BE2C (cell line): ENCODE data around the gene STRBP.

Experiments used
- DNase-seq: peaks from one replicate; pipeline ENCODE4 v3.0.0-alpha.2; 2020
- H3K27me3 ChIP-seq: fragments of 250-450 bp; sonication (Bioruptor Pico); 2 replicates; pipeline ENCODE4 v1.5.1; 2020; ENCODE audit warnings: mild to moderate bottlenecking
- H3K36me3 ChIP-seq: fragments of 250-450 bp; sonication (Bioruptor Pico); 2 replicates; pipeline ENCODE4 v1.5.1; 2020; ENCODE audit warnings: mild to moderate bottlenecking
- H3K4me1 ChIP-seq: fragments of 250-450 bp; sonication (Bioruptor Pico); 2 replicates; pipeline ENCODE4 v1.5.1; 2020
- H3K4me3 ChIP-seq: 2 replicates; pipeline ENCODE4 v1.5.1; 2011; ENCODE audit warnings: low read depth, low read length
- H3K9me3 ChIP-seq: fragments of 250-450 bp; sonication (Bioruptor Pico); 2 replicates; pipeline ENCODE4 v1.5.1; 2020
- CTCF ChIP-seq: IDR thresholded peaks from 2 replicates; pipeline ENCODE4 v1.5.1; 2012; ENCODE audit warnings: mild to moderate bottlenecking, low read depth, low read length

STRBP gene

DNA sequence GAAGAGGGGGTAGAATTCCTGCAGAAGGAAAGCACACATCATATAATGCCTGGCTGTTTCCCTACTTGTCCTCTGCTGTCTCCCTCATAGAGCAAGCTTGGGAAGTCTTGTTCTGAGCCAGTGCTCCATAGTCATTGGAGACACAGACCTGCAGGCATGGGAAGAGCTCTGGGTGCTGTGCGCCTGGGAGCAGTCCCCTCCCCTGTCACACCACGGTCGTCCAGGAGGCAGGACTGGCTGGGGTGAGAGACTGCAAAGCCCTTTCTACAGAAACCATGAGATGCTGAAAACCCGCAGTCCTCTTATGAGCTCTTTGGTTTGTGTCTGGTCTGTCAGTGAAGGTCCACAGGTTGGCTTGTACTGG is 170.3 kb downstream of the STRBP start:
- H3K36me3 ChIP-seq, result peaks cover 65% of the 10 kb centered on the region
- no peaks in the 10 kb centered on the region for H3K9me3 ChIP-seq
- no peak for TF ChIP-seq CTCF
- no peaks in the 10 kb centered on the region for H3K4me1 ChIP-seq
- H3K4me3 ChIP-seq, result no peak overlapping the region
- DNase-seq, result no peak
- H3K27me3 ChIP-seq, result no peaks in the 10 kb centered on the region

DNA sequence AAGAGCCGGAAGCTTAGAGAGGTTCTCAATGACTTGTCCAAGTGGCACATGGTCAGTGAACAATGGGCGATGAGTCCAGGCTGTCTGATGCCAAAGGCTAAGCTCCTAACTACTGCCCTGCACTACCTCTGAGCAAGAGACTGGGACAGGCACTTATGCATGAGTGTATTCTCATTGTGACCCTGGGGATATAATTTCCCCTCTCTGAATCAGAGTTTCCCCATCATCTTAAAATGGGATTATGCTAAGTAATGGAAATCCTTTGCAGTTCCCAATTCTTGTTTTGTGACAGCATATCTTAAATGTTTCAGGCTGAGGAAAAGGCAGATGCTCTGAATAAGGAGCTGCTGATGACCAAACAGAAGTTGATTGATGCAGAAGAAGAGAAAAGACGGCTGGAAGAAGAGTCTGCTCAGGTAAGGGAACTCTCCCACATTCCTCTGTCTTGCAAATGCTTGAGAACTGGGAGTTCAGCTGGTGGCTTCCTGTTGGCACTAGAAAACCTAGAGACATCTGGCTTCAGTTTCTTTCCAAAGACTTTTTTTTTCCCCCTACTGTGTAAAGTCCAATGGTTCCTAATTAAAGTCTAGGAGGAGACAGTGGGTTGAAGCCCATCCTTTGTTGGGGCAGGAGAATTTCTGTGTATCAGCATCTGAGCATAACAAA is 170.8 kb downstream of the STRBP start:
- Histone ChIP-seq H3K27me3 (no peaks in the 10 kb centered on the region), H3K4me3 (no peak overlapping the region)
- no peak for DNase-seq

DNA sequence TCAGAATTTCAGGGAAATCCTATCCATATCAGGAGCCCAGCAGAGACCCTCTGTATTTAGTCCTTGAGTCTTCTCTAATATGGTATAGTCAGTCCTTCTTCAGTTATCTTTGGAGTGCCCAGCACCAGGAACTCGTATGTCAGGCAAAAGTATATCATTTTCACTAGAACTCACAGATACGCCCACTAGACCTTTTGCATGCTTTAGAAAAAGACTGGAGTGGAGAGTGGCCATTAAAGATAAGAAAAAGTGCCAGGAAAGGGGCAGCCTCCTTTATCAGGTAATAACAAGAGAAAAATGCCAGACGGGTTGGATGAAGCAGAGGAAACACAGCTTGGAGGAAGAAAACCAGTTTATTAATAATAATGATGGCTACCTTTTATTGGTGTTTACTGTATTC is 171.4 kb downstream of the STRBP start:
- H3K36me3 ChIP-seq, result peaks cover 66% of the 10 kb centered on the region
- H3K4me1 ChIP-seq, result no peaks in the 10 kb centered on the region
- TF ChIP-seq CTCF, result no peak

More for the DNA sequence above, 170.8 kb downstream of the STRBP start:
- no peaks in the 10 kb centered on the region for H3K9me3 ChIP-seq
- H3K36me3 ChIP-seq, result peaks cover 66% of the 10 kb centered on the region
- H3K4me1 ChIP-seq, result no peaks in the 10 kb centered on the region
- no peak for TF ChIP-seq CTCF

DNA sequence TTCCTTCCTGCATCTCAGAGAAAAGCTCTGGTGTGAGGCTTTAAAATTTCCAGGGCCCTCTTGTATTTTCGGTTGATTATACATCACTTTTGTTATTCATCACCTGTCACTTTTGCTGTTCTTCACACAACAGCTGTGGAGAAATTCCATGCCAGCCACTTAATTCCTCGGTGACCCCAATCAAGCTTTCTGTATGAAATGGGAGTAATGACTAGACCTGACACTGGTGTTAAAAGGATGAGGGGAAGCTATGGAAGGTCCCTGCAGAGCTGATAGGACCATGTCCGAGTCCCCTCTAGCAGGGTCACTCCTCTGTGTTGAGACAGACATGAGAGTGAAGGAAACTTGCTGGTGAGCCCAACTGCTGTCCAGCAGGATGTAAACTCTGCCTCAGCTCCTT is 175.2 kb downstream of the STRBP start:
- H3K27me3 ChIP-seq, result no peaks in the 10 kb centered on the region
- H3K4me1 ChIP-seq, result peaks cover 10% of the 10 kb centered on the region
- H3K4me3 ChIP-seq, result no peak overlapping the region
- no peak for DNase-seq
- no peaks in the 10 kb centered on the region for H3K9me3 ChIP-seq
- TF ChIP-seq CTCF, result no peak
- H3K36me3 ChIP-seq, result peaks cover 51% of the 10 kb centered on the region

More for the DNA sequence above, 171.4 kb downstream of the STRBP start:
- Histone ChIP-seq H3K4me3 (no peak overlapping the region), H3K9me3 (no peaks in the 10 kb centered on the region), H3K27me3 (no peaks in the 10 kb centered on the region)
- DNase-seq, result no peak

DNA sequence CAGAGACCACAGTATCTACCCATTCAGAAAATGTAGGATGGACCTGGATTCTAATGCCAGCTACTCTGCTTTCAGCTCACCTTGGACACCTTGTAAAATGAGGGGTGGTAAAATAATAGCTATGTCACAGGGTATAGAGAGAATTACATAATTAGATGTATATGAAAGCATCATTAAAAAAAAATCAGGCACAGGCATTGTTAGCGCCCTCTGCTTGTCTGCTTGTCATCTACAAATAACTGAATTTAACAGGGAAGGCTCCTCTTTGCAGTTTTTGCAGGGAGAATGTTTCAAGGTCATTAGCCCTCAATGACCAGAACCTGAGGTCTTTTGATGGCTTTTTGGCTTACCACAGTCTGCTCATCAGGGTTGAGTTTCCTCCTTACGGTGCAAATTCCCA is 176.9 kb downstream of the STRBP start:
- Histone ChIP-seq H3K4me3 (no peak overlapping the region), H3K36me3 (peaks cover 42% of the 10 kb centered on the region), H3K27me3 (no peaks in the 10 kb centered on the region), H3K9me3 (no peaks in the 10 kb centered on the region), H3K4me1 (peaks cover 10% of the 10 kb centered on the region)
- TF ChIP-seq CTCF, result peak; percentile 10; the same call in 1 of the 2 replicates
- DNase-seq, result no peak

DNA sequence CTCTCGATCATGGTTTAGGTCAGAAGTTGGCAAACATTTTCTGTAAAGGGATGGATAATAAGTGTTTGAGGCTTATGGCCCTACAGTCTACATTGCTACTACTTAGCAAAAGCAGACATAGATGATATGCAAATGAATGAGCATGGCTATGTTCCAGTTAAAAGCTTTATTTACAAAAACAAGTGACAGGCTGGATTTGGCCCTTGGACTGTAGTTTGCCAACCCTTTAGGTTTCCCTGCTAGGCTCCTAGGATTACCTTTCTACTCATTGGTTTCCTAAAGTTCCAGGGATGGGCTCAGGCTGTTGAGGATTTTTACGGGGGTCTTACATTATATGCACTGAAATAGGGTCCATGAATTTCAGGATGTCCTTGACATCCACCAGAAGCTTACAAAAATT is 177.4 kb downstream of the STRBP start:
- Histone ChIP-seq H3K36me3 (peaks cover 37% of the 10 kb centered on the region), H3K4me1 (peaks cover 10% of the 10 kb centered on the region)
- TF ChIP-seq CTCF, result no peak

More for the DNA sequence above, 177.4 kb downstream of the STRBP start:
- no peak for DNase-seq
- Histone ChIP-seq H3K27me3 (no peaks in the 10 kb centered on the region), H3K9me3 (no peaks in the 10 kb centered on the region), H3K4me3 (no peak overlapping the region)
